GM19240 (cell line): ENCODE data around the gene YBX3.
A peak's percentile ranks its signal among the peaks of the same experiment; 100 is the strongest.

Experiments used
- DNase-seq: peaks from one replicate; pipeline ENCODE4 v3.0.0; 2011; ENCODE audit warnings: low spot score; ENCODE audit not compliant: insufficient read length

Gene YBX3

GRCh38 chr12:10722502-10722904, 620 bp downstream of the YBX3 start:
- peak; percentile 25 for DNase-seq

GRCh38 chr12:10721651-10722501, 1.2 kb downstream of the YBX3 start:
- no peak for DNase-seq

- no peak for DNase-seq
Observed at GRCh38 chr12:10720974-10721650, 2.0 kb downstream of the YBX3 start.

GRCh38 chr12:10719482-10719881, 3.6 kb downstream of the YBX3 start:
- DNase-seq, result no peak

DNA sequence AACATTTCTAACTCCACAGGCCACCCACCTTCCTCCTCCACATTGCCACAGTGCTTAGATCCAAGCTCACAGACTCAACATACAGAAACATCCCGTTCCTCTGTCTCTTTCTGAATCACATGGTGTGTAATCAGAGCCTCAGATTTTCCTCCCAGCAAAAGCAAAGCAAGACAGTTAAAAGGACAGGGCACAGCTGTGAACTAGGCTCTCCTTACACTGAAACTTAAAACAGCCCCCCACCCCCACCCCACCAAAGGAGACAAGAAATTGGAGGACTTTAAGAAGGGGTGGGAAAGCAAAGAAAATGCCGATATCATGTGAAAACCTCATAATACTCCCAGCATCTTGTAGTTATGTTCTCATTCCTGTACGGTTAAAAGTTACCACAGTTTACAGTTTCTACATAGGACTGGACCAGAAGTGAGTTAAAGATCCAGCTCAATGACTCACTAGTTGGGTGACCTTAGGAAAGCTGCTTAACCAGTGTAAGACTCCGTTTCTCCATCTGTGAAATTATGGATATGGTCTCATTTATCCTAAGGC, 4.8 kb downstream of the YBX3 start:
- no peak for DNase-seq

DNA sequence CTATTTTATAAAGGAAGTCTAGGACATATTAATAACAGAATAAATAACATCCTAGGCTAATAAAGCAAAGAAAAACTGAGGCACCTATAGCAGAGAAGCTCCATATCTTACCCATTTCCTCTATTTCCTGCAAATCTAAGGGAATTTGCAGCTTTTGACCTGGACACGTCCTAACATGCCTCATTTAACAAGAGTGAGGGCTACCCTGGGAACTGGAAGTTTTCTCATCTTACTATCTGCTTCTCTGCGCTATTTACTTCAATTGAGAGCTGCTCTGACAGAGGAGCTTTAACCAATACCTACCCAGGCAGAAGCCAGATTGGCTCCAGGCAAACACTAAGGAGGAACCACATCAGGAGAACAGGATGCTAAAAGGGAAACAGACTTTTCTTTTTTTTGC, 5.7 kb downstream of the YBX3 start:
- no peak for DNase-seq

GRCh38 chr12:10716704-10717315, 6.3 kb downstream of the YBX3 start:
- DNase-seq, result no peak

- no peak for DNase-seq
Observed at GRCh38 chr12:10716277-10716676, 6.8 kb downstream of the YBX3 start.

- DNase-seq, result no peak
Observed at GRCh38 chr12:10715491-10715890, 7.6 kb downstream of the YBX3 start.

- no peak for DNase-seq
Observed at GRCh38 chr12:10709808-10710207, 13.3 kb downstream of the YBX3 start.

DNA sequence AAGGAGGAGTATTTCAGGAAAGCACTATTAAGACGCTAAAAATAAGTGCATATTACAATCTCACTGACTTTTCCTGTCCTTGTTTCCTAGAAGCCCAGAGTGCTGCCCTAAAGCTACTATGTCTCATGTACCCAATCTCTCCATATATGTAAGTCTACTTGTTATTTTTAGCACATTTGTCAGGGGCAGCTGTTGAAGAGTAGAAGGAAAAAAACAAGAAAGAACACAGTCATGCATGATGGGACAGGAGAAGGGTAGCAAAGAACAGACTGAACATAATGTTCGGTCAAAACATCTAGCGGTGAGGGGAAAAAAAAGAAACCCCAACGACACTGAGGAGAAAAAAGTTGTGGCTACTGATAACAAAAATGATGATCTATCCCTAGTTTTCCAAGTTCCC, 14.3 kb downstream of the YBX3 start:
- DNase-seq, result no peak

DNA sequence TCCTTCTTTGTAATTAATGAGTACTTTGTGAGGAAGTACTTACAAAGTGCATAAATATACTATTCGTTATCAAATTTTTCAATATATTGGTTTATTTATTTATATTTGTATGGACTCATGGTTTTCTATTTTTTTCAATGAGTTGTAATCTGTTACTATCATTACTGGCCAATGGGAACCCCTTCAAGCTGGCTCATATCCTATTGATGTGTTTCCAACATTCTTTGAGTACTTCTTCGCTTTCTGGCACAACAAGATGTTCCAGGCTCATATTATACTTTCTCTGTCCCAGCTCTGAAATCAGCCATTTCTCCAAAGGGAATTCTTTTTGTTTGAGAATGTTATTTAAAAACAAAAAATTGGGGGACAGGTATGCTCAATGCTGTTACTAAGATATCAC, 17.5 kb downstream of the YBX3 start:
- no peak for DNase-seq

DNA sequence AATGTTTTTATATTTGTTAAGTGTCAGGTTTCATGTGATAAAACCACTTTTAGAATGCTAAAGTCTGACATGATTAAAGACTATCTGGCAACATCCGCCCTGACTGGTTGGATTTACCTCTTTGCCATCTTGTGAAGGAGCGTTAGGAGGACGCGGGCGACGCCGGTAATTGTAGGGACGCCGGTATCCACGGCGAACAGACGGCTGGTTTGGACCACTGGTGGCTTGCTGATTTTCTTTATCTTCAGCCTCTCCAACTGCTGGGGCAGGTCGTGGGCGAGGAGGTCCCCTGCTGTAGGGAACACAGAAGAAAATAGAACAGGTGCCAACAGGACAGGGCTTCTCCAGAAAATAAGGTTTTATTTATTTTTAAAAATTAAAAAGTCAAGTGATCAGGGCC, 21.3 kb downstream of the YBX3 start:
- no peak for DNase-seq

GRCh38 chr12:10701131-10701681, 21.9 kb downstream of the YBX3 start:
- DNase-seq, result no peak

DNA sequence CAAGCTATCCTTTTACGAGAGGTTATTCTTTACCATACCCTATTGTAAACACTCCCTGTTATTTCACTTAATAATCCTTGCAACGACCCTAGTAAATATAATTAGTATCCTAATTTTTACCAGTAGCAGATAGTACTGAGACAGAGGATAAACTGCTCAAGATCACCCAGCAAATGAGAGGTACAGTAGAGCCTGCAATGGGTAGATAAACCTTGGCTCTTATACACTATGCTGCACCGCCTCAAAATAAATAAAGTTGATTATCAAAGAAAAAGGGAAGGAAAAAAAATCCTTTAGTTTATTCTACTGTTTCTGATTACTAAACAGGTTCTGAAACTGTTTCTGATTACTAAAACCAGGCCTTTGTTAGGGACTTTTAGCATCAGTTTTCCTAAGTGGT, 22.5 kb downstream of the YBX3 start:
- DNase-seq, result no peak

DNA sequence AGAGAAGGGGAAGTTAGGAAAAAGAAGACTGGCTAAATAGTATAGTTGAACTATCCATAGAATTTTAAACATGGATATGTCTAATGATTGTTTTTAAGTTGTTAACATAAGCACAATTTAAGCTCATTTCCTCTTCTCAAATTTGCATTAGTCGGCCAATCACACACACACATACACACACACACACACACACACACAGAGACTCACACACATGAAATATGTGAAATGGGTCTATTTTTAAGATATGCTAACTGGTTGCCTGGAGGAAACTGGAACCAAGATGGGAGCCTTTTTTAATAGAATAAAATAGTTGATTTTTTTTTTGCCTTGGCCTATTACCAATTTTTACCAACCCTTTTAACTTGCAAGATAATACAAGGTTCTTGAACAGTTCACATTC, 25.3 kb downstream of the YBX3 start:
- no peak for DNase-seq

DNA sequence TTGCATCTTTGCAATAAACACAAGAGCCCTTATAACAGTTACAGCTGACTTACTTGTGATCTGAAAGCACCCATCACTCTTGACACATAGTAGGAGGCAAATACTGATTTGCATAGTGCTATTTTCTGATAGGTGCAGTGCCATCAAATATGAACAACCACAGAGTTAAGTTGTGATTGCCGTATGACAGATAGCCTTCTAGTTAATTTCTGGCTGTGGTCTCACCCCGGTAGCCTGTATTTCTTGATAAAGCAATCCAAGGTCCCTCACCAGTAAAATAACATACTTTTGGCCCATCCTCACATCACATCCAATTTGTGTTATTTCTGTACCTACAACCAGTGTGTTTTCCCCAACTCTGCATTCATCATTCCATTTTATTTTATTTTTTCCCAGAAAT, 26.0 kb downstream of the YBX3 start:
- no peak for DNase-seq

DNA sequence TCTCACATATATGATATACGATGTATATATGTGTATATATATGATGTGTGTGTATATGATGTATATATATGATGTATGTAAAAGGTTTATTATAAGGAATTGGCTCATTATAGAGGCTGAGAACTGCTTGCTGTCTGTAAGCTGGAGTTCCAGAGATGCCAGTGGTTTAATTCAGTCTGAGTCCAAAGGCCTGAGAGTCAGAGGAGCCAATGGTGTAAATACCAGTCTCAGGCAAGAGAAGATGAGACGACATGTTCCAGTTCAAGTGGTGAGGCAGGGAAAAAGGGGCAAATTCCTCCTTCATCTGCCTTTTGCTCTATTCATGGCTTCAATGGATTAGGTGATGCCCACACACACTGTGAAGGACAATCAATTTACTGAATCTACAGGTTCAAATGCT, 32.2 kb downstream of the YBX3 start:
- no peak for DNase-seq

GRCh38 chr12:10689146-10689545, 34.0 kb downstream of the YBX3 start:
- DNase-seq, result no peak

DNA sequence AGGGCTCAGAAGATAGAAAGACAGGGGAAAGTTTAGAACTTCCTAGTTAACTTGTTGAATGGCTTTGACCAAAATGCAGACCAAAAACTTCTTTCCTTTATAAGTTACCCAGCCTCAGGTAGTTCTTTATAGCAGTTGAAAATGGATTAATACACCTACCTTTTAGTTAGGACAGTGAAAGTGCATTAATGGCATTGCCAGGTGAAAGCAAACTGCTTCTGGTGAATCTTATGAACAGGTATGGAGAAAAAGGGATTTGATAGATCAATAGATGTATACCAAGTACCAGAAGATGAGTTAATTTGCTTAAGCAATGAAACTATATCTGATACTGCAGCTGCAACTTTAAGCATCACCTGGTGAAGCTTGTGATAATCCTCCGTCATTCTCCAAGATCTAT, 35.1 kb downstream of the YBX3 start:
- DNase-seq, result no peak

DNA sequence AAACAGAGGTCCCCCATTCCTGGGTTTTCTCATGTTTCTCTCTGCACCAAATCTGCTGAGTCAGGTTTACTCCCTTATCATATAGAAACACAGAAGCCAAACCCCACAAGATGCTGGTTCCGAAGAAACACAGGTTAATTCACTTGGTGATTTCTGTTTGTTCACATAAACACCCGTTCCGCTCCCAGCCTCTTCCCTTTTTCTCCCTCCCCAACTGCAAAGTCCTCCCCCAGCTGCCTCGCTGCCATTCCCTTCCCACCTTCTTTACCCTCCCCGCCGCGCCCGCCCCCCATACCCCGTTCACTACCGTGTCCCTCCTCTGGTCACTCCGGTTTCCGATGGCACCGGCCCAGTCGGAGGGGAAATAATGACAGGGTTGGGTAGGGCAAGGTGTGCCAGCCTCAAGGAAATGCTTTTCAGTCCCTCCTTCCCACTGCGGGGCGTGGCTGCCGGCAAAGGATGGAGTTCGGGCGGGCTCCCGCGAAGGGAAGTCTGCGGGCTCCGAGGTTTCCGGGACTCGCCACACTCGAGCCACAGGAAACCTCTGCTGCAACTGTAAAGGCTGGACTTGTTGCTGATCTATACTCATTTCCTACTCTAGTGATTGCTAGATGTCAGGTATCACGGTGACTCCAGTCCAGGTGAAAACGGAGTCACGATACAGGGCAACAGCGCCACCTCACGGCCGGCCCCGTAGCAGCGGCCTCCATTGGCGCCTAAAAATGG, 49.3 kb downstream of the YBX3 start, which contains the start of gene STYK1:
Gene STYK1, minus strand, starts transcription at position 394 of the 726 bp plus-strand sequence. CDS start 39,434 bp downstream, outside the sequence.
- DNase-seq, result peak; percentile 38
